Activated naive CD4-positive, alpha-beta T cell (primary cell): Measurements from ENCODE around the gene ENOX1.

Source experiments
- DNase-seq, 4 experiments: peaks; one replicate each; lab custom pipeline; 2025; lab: John Stamatoyannopoulos, UW

Gene ENOX1

DNA sequence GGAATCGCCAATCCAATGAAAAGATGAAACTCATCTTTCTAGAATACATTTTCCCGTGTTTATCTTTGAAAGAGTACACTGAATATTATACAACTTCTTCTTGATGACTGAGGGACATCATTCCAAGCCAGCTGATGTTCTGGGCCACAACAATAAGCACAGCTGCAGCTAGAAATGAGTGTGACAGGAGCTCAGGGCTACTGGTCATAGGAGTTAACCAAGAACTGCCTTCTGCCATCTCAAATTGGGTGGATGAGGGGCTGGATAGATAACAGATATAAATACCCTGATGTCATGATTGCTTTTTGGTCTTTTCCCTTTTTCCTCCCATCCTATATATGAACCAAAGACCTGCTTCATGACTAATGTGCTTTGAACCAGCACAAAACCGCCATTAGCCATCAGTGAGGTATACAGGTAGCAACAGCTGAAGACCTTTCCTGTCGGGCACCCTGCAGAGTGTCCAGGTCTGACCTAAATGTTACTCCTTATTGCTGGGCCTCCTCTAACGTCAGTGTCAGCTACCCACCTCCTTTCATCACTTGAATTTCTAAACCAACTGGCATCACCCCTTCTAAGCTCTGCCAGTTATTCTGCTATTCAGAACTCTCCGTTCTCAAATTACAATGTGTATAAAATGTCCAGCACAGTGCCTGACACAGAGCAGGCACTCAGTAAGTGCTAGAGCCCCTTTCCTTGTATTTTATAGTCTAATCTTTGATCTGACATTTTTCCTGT lies 178.2 kb downstream of the ENOX1 start:
- no peak for DNase-seq

- DNase-seq = no peak
Observed at GRCh38 chr13:43597599-43597945, 189.2 kb downstream of the ENOX1 start.

DNA sequence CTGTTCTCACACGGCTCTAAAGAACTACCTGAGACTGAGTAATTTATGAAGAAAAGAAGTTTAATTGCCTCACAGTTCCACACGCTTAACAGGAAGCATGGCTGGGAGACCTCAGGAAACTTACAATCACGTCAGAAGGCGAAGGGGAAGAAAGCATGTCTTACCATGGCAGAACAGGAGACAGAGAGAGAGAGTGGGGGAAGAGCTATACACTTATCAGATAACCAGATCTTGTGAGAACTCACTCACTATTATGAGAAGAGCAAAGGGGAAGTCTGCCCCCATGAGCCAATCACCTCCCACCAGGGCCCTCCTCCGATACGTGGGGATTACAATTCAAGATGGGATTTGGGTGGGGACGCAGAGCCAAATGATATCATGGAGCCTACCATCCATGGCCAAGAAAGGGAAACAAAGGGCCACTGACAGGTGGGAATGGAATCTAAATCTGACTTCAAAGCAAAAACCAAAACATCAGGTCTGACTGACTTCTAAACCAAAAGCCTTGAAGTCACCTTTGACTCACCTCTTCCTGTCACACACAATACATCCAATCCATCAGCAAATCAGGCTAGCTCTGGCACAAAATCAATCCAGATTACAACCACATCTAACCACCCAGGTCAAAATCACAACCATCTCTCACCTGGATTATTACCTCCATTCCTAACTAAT lies 189.7 kb downstream of the ENOX1 start:
- no peak for DNase-seq

DNA sequence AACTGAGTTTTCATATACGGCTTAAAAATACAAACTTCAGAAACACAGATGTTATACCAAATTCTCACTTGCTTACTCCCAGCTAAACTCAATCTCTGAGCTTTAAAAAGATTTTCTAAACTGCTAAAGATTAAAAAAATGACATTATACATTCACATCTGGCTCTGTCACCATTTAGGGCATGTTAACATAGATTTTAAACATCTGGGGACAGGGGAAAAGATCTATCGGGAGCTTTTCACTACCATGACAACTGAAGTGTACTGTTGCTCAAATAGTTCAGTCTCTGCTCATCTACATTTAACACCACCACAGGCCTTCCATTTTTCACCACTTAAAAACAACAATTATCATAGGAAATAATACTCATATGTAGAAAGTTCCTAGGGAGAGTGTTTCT lies 190.8 kb downstream of the ENOX1 start:
- DNase-seq = no peak

GRCh38 chr13:43587376-43587775 lies 199.4 kb downstream of the ENOX1 start:
- no peak for DNase-seq

DNA sequence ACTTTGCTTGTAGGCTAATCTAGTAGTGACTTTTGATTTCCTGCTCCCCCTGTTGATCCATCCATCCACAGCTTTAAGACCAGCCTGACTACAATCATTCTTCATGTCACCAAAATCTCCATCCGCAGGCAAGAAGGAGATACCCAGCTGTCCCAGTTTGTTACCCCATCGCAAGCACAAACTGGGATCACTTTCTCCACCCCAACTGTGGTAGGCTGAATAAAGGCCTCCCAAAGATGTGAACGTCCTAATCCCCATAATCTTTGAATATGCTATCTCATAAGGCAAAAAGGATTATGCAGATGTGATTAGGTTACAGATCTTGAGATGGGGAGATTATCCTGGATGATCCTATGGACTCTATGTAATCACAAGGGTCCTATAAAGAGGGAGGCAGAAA lies 202.0 kb downstream of the ENOX1 start:
- no peak for DNase-seq

- no peak for DNase-seq
Observed at GRCh38 chr13:43583321-43583720, 203.5 kb downstream of the ENOX1 start.

DNA sequence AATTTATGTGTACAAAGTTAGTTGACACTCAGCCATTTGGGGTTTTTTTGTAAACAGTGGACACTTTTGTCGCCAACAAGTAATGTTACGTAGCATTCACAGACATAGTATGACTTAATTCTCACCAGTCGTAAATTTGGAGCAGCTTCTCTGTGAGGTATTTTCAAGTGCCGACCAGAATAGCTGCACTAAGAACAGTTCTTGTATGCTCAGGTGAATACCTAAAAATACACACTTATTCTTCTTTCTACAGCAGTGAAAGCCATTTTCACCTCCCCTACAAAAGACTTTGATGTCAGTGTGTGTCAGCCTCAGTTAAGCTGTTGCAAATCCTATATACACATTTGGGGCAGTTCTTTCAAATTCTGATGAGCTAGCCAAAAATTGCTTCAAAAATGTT lies 206.5 kb downstream of the ENOX1 start:
- no peak for DNase-seq

- no peak for DNase-seq
Observed at GRCh38 chr13:43579321-43579720, 207.5 kb downstream of the ENOX1 start.

- DNase-seq = no peak
Observed at GRCh38 chr13:43574605-43575004, 212.2 kb downstream of the ENOX1 start.

DNA sequence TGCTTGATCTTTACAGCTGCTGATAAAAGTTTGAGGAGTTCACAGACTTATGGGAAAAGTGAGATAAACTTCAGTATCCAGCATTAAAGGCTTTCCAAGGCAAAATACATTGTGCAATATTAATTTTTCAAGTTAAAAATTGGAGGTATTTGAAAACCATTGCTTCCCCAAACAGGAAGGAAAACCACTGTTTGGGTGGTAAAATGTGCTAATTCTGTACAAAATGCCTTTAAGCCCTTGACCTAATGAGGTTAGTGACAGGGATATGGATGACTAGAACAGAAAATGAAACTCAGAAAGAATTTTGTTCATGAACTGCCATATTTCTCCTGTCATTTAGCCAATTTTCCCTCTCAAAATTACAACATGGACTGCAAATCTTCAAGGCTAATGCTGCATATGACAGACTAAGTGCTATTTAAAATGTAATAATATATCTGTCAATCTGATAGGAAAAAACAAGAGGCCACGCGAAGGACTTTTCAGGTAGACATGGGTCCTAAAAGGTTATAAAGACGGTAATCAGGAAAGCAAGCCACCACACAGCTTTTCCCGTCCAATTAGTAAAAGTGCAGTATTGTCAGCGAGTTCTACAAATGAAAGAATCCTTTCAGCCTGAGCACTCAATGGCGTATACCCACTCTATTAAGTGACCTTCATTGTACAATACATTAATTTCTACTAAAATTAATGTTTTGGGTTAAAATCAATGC lies 212.8 kb downstream of the ENOX1 start:
- DNase-seq = no peak

- DNase-seq = no peak
Observed at GRCh38 chr13:43573361-43573740, 213.4 kb downstream of the ENOX1 start.

DNA sequence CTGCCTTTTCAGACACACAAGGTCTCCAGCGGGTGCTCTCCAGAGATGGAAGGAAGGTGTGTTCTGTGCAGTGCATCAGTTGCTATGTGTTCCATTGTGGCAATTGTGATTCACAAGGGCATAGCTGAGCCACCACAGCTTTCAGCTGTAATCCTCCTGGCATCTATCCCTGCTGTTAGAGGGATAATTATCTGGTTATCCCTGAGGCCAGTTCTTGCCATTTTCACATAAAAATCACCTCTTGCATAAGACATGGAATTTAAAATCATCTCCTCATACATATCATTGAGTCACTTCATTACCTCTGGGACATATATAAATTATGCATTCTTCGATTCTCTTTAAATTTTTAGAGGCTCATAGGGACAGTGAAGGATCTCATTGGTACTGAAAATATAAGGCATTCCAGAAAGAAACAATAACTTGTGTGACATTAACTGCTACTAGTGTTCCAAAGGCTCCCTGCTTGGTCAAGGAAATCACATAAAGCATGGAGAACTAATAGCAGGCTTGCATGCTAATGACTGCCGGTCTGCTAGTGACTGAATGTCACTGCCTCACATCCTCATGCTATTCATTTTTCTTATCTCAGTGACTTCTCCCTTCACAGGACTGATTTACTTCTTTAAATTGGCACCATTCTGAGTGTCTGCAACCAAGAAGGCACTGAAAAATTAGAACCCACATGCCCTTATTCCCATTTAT lies 214.0 kb downstream of the ENOX1 start:
- DNase-seq = no peak

- DNase-seq = no peak
Observed at GRCh38 chr13:43569658-43570057, 217.1 kb downstream of the ENOX1 start.

- DNase-seq = no peak
Observed at GRCh38 chr13:43567608-43568007, 219.2 kb downstream of the ENOX1 start.

DNA sequence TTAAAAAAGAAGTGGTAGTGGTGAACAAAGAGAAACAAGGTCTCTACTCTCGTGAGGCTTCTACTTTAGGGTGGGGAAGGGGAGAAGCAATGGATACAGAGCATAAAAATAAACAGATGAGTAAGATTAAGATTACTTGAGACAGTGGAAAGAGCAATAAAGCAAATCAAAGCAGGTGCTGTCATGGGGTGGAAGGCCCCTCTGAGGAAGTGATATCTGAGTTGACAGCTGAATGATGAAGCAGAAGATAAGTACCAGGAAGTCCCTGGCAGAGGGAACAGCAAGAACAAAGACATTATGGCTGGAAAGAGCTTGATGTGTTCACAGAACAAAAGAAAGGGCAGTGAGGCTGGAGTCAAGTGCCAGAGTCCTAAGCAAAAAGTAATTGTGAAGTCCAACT lies 221.8 kb downstream of the ENOX1 start:
- no peak for DNase-seq

DNA sequence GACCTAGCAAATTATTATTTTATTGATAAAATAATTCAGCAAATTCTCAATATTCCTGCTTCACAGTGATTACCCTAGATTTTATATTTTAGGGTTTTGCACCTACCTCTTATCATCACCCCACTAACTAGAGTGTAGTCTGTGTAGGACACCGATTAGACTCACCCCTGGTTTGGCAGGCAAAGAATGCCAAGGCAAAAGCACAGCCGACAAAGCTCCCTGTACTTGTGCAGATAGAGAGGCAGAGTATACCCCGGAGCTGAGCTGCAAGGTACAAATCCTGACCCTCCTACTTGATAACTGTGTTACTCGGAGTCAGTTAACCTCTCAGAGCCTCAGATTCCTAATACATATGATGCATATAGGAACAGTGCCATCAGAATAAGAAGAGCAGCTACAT lies 225.7 kb downstream of the ENOX1 start:
- DNase-seq = no peak

DNA sequence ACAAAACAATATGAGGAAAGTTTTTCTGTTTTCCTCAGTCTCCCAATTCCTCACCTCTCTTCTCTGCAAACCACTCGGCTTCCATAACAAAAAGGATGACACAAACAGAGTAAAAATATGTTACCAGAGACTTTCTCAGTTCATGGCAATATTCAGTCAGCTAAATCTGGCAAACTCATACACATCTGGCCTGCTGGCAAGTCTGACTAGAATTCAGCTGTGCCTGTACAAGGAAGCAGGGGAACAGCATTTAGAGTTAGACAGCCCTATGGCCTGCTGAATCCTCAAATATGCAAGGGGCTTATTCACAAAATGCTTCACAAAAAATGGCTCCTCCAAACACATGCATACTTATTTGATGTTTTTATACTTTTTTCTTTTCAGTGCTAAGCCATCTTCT lies 227.8 kb downstream of the ENOX1 start:
- no peak for DNase-seq

DNA sequence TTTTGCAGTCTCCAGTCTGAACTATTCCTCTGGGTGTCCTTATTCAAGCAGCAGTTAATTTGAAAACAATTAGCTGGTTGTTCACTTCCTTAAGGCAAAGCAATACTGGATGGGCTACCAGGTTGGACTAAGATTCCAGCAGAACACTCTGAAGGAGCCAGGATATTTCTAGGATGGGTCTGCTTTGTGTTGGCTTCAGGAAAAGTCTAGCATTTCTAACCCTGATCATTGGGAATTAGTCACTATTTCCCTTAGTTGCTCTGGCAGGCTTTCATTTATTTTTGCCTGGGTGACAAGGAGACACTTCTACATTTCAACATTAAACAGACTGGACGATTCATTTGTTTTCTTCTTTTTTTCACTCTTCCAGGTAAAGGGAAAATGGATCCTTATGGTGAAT lies 228.4 kb downstream of the ENOX1 start:
- DNase-seq = no peak

- DNase-seq = no peak
Observed at GRCh38 chr13:43555667-43556066, 231.1 kb downstream of the ENOX1 start.

- DNase-seq = no peak
Observed at GRCh38 chr13:43551897-43552456, 234.8 kb downstream of the ENOX1 start.

- no peak for DNase-seq
Observed at GRCh38 chr13:43546816-43547215, 240.0 kb downstream of the ENOX1 start.
